ENCODE measurements around the gene SASS6.

DNA sequence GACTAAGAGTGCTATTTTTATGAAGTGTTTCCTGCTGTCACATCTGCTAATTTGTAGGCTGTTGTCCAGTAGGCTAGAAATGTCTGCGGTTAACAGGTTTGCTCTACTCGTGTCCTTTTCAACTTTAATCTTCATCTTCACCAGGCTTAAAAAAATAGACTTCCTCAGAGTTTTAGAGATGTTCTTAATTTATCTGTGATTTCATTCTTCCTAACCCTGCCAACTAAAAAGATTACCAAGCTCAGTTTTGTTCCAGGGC lies 66.8 kb downstream of the SASS6 start:
- TF ChIP-seq CTCF (IDR thresholded peaks at IDR 0.05): no peak
- TF ChIP-seq ZFX (IDR thresholded peaks at IDR 0.05; ENCODE audit: borderline replicate concordance): no peak

Measured in 22Rv1 (cell line).